HG03135 (cell line): Measurements from ENCODE around the gene ALK.

ENCODE experiments used
- ATAC-seq: cut with Tn5 transposase; IDR thresholded peaks from one replicate; pipeline ENCODE4 v1.9.1; 2021; ENCODE audit warnings: mild to moderate bottlenecking, moderate library complexity; ENCODE audit not compliant: unreplicated experiment

ALK gene

DNA sequence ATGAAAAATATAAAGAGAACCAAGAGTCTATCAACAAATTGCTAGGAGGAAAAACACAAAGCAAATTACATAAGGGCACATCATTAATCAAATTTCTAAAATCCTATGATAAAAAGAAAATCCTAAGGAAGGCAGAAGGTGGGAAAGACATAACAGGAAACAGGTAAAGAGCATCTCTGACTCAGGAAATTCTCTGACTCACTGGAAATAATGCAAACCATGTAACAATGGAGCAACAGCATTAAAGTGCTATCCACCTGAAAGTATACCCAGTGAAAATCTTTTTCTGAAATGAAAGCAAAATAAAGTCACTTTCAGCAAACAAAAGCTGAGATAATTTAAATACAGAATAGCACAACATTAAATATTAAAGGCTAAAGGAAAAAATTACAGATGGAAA lies 10.9 kb downstream of the ALK start:
- ATAC-seq = no peak

DNA sequence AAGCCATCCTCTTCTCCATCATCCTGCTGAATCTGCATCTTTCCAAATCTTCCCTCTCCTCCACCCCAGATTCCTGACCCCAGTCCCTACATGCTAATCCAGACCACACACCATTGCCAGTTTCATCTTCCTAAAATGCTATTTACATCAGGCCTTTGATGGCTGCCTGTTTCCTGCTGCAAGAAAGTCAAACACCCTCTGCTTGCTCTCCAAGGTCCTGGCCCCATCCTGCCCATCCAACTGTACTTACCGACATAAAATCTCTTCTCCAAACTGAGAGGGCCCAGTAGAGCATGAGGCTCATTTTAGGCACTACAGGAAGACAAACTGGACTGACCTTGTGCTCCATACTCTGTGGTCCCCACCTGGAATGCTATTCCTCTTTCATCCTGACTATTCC lies 19.0 kb downstream of the ALK start:
- no peak for ATAC-seq

- ATAC-seq = no peak
Observed at GRCh38 chr2:29900971-29901633, 20.3 kb downstream of the ALK start.

GRCh38 chr2:29898999-29899398 lies 22.4 kb downstream of the ALK start:
- no peak for ATAC-seq

GRCh38 chr2:29894822-29895614 lies 26.4 kb downstream of the ALK start:
- no peak for ATAC-seq

DNA sequence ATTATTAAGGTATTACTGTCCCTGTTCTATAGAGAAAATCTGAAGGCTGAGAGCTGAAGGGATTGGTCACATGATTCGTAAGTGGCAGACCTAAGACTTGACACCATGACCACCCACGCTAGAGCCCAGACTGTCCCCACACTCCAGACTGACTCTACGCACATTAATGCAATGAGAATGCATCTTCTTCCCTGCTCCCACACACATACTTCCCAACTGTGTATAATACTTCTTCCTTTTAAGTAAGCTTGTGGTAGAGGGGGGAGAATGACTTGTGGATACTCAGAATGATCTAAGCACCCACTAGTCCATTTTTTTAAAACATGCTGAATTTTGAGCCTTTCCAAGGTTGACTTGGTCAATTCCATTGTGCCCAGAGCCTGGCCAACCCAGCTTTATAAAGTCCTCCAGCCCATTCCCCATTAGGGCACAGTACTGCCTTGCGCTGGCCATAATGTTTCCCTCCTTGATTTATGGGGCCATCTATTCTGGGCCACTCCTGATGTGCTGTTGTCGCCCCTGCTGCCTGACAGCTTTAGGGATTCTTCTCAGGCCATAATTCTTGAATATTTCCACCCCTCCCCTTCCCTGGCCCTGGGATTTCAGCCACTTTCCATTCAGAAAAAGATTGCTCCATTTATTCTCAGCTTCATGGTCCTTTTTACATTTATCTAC lies 28.7 kb downstream of the ALK start:
- ATAC-seq = no peak

- no peak for ATAC-seq
Observed at GRCh38 chr2:29881089-29881730, 40.2 kb downstream of the ALK start.

- ATAC-seq = no peak
Observed at GRCh38 chr2:29880084-29880483, 41.3 kb downstream of the ALK start.

- ATAC-seq = no peak
Observed at GRCh38 chr2:29879456-29879855, 41.9 kb downstream of the ALK start.

GRCh38 chr2:29878898-29879297 lies 42.5 kb downstream of the ALK start:
- no peak for ATAC-seq

- ATAC-seq = no peak
Observed at GRCh38 chr2:29876374-29876773, 45.0 kb downstream of the ALK start.

GRCh38 chr2:29874745-29875144 lies 46.6 kb downstream of the ALK start:
- no peak for ATAC-seq

- no peak for ATAC-seq
Observed at GRCh38 chr2:29872870-29873269, 48.5 kb downstream of the ALK start.

DNA sequence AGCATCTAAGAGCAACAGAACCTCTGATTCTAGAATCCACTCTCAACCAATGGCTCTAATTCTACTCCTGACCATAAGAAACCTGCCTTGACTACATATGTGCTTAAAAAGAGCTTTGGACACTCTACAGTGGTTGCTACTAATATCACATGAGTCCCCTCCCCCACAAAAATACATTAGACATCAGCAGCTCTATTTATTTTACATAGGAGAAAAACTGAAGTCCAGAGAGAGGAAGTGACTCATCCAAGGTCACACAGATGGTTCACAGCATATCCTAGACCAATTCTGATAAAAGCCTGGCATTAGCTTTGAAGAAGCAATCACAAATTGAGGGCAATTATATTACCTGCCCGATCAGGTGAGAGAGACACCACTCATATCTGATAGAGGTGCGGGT lies 49.8 kb downstream of the ALK start:
- no peak for ATAC-seq

GRCh38 chr2:29865512-29865911 lies 55.9 kb downstream of the ALK start:
- no peak for ATAC-seq

- no peak for ATAC-seq
Observed at GRCh38 chr2:29864988-29865387, 56.4 kb downstream of the ALK start.

- no peak for ATAC-seq
Observed at GRCh38 chr2:29855924-29856639, 65.3 kb downstream of the ALK start.

GRCh38 chr2:29850794-29851193 lies 70.6 kb downstream of the ALK start:
- no peak for ATAC-seq

DNA sequence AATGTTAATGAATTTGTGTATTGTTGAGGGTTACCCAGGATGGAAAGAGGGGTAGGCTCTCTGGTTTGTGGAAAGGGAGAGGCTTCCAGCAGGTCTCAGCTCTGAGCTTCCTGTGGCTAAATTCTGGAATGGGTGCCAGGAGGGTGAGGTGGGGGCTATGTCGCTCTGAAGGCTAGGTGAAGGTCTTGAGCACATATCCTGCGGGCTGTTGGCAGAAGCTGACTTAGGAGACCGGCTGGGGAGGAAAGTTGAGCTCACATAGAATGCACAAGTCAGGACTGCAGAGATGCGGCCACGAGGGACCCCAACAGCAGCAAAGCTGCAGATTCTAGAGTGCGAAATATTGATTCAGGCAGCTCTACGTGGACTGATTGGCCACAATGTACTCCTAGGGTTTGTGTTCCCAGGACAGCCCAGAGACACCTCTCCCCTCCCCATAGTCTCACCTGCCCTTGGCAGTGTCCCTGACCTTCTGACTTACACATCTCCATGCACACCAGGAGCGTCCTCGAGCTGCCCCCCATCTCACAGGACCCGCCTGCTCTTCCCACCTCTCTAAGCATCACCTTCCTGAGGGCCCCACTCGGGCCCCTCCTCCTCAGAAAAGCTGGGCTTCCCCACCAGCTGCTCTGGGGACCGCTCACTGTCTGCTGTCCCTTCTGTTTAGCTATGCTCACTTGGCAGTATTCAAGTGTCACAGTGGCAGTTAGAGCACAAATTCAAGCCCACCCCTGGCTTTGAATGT lies 72.6 kb downstream of the ALK start:
- ATAC-seq = no peak

GRCh38 chr2:29847886-29848285 lies 73.5 kb downstream of the ALK start:
- no peak for ATAC-seq
